Gastroesophageal sphincter (tissue), 3 donors: ENCODE measurements around the gene INTS15.

Experiments
- EP300 ChIP-seq: sonication (generic); formaldehyde crosslinking; IDR thresholded peaks from one replicate; pipeline ENCODE4 v1.6.1; 2017; ENCODE audit warnings: antibody characterized with exemption, mild to moderate bottlenecking
- POLR2AphosphoS5 ChIP-seq: sonication (generic); formaldehyde crosslinking; IDR thresholded peaks from one replicate; pipeline ENCODE4 v1.6.1; 2017; ENCODE audit warnings: antibody characterized with exemption
- TF ChIP-seq, protein P1 (sequence below), 4 experiments: fragments of 200-600 bp in 2 of 4; fragments of 450-650 bp in 2 of 4; sonication (generic) in 1 of 4; IDR thresholded peaks; one replicate each; pipeline ENCODE4 v1.5.1; 2017 to 2019; ENCODE audit warnings: antibody characterized with exemption in 4 of 4, mild to moderate bottlenecking in 2 of 4, moderate library complexity in 2 of 4

DNA sequence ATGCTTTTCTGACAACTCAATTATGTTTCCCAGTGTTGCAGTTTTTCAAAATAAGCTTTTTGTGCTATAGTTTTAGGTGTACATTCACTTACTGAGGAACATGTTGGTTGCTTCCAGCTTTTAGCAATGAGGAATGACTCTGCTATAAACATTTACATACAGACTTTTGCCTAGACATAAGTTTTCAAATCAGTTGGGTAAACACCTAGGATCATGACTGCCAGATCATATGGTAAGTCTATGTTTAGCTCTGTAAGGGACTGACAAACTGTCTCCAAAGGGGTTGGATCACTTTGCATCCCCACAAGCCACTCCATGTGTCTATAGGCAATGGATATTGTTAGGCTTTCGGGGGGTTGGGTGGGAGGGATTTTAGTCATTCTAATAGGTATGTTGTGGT is 27.7 kb upstream of the INTS15 start:
- TF ChIP-seq, protein P1, sequence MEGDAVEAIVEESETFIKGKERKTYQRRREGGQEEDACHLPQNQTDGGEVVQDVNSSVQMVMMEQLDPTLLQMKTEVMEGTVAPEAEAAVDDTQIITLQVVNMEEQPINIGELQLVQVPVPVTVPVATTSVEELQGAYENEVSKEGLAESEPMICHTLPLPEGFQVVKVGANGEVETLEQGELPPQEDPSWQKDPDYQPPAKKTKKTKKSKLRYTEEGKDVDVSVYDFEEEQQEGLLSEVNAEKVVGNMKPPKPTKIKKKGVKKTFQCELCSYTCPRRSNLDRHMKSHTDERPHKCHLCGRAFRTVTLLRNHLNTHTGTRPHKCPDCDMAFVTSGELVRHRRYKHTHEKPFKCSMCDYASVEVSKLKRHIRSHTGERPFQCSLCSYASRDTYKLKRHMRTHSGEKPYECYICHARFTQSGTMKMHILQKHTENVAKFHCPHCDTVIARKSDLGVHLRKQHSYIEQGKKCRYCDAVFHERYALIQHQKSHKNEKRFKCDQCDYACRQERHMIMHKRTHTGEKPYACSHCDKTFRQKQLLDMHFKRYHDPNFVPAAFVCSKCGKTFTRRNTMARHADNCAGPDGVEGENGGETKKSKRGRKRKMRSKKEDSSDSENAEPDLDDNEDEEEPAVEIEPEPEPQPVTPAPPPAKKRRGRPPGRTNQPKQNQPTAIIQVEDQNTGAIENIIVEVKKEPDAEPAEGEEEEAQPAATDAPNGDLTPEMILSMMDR (IDR thresholded peaks at IDR 0.05) = no peak
- TF ChIP-seq EP300 = no peak
- no peak for TF ChIP-seq POLR2AphosphoS5
